GM19035 (cell line): ENCODE results near the gene DNAH14.
"Not testable (repeated sequence)": the region's sequence is repeated elsewhere in the genome, so short reads cannot be mapped to it uniquely, and the experiment has no call there.

Experiments used
- ATAC-seq: cut with Tn5 transposase; IDR thresholded peaks from one replicate; pipeline ENCODE4 v1.9.1; 2021; ENCODE audit not compliant: unreplicated experiment

Gene DNAH14

DNA sequence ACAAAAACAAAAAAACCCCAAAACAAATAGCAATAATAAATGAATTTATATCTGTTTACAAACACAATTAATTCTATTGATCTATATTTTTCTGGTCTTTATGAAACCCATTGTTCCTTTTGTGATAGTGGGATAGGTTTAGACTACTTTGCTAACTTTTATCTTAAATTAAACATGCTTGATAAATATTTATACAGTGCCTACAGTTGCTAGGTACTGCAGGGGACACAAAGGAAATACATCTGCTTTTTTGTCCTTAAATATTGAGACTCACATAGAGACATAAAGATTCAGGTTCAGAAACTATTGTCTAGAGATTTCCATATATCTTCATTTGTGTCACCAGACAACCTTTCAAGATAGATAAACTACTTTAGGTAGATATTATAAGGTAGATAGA lies 8.5 kb upstream of the DNAH14 start:
- no peak for ATAC-seq

DNA sequence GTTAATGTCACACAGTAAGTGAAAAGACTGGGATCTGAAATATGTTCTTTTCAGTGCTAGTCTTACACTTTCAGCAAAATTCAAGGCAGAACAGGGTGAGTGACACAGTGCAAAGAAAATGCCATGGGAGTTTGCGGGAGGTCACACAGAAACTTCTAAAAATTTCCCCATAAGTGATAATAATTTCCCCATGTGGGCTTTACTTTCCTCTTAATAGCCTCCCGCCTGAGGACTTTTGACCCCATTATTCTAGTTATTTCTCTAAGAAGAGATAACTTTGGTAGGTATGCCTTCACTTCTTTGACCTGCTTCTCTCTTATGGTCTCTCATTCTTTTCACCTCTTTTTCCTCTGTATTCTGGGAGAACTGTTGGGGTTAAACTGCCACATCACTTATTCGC lies 8.1 kb upstream of the DNAH14 start:
- ATAC-seq, result no peak

DNA sequence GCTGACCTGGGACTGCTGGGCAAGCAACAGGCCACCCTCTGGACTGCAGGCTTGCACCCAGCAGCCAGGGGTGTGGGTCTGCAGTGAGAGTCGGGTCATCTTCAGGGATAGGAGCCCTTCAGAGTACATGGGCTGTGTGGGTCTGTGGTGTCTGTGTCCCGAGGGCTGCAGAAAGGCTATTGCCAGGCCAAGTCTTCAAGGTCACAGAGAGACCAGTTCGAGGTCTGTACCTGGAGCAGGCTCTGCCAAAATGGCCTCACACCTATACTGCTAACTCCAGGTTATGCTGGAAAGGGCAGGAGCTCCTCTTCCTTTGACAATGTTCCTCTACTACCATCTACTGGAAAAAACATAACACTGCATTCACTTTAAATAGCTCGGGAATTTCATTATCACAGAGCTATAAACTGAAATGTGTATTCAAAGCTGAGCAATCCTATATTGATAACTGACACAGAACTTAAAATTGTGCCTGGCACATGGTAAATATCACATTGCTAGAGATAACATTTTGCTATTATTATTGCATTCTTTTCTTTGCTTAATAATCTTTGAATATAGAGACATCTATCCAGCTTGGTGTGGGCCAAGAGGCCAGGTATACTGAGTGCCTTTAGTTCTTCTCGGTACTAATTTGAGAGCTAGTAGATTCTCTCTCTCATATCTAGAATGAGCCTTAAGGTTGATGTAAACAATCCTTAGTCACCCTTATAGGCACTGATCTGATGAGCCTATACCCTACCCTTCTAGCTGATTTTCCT lies 6.9 kb upstream of the DNAH14 start:
- ATAC-seq, result peak; percentile 72

DNA sequence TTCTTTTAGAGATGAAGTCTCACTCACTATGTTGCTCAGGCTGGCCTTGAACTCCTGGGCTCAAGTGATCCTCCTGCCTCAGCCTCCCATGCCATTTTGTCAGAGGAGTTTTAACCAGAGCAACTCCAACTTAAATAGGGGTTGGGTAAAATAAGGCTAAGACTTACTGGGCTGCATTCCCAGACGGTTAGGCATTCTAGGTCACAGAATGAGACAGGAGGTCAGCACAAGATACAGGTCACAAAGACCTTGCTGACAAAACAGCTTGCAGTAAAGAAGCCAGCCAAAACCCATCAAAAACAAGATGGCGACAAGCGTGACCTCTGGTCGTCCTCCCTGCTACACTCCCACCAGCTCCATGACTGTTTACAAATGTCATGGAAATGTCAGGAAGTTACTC lies 5.7 kb upstream of the DNAH14 start:
- ATAC-seq, result no peak

DNA sequence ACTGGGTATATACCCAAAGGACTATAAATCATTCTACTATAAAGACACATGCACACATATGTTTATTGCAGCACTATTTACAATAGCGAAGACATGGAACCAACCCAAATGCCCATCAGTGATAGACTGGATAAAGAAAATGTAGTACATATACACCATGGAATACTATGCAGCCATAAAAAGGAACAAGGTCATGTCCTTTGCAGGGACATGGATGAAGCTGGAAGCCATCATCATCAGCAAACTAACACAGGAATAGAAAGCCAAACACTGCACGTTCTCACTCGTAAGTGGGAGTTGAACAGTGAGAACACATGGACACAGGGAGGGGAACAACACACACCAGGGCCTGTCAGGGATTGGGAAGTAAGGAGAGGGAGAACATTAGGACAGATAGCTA lies 1.8 kb upstream of the DNAH14 start:
- not testable (repeated sequence) for ATAC-seq

DNA sequence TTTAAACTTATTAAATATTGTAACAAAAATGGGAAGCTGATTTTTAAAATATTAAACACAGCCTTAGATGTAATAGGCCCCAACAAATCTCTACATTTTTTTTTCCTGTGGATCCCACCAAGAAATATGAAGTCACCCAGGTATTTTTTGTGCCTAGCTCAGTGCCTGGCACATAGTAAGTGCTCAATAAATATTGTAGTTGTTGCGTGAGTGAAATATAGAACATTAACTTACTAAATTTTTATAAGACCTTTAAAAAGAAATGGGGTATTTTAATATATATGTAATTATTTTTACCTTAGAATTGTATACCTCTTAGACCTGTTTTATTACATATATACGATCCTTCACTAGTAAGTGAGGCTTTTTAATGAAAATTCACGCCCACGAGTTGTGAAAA lies 569 bp upstream of the DNAH14 start:
- ATAC-seq, result no peak

GRCh38 chr1:224931605-224932004 lies 2.1 kb downstream of the DNAH14 start:
- no peak for ATAC-seq

DNA sequence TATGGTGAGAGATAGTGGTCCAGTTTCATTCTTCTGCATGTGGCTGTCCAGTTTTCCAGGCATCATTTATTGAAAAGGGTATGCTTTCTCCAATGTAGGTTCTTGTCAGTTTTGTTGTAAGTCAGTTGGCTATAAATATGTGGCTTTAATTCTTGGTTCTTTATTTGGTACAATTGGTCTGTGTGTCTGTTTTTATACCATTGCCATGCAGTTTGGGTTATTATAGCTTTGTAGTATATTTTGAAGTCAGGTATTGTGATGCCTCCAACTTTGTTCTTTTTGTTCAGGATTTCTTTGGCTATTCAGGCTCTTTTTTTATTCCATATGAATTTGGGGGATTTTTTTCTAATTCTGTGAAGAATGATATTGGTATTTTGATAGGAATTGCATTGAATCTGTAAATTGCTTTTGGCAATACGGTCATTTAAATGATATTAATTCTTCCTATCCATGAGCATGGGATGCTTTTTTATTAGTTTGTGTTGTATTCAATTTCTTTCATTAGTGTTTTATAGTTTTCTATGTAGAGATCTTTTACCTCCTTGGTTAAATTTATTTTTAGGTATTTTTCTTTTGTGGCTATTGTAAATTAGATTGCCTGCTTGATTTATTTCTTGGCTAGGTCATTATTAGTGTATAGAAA lies 3.3 kb downstream of the DNAH14 start:
- ATAC-seq, result no peak

DNA sequence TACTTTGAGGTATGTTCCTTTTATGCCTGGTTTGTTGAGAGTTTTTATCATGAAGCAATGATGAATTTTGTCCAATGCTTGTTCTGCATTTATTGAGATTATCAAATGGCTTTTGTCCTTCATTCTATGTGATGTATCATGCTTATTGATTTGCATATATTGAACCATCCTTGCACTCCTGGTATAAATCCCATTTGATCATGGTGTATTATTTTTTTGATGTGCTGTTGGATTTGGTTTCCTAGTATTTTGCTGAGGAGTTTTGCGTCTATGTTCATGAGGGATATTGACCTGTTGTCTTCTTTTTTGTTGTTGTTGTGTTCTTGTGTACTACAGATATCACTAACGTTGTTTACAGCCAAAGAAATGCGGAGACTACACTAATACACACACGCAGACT lies 4.1 kb downstream of the DNAH14 start:
- ATAC-seq, result no peak

DNA sequence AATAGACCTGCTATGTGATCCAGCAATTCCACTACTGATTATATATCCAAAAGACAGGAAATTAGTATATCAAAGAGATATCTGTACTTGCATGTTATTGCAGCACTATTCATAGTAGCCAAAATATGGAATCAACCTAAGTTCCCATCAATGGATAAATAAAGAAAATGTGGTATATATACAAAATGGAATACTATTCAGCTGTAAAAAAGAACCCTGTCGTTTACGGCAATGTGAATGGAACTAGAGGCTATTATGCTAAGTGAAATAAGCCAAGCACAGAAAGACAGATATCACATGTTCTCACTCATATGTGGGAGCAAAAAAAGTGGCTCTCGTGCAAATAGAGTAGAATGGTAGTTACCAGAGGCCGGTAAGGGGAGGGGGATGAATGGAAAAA lies 9.2 kb downstream of the DNAH14 start:
- no peak for ATAC-seq

DNA sequence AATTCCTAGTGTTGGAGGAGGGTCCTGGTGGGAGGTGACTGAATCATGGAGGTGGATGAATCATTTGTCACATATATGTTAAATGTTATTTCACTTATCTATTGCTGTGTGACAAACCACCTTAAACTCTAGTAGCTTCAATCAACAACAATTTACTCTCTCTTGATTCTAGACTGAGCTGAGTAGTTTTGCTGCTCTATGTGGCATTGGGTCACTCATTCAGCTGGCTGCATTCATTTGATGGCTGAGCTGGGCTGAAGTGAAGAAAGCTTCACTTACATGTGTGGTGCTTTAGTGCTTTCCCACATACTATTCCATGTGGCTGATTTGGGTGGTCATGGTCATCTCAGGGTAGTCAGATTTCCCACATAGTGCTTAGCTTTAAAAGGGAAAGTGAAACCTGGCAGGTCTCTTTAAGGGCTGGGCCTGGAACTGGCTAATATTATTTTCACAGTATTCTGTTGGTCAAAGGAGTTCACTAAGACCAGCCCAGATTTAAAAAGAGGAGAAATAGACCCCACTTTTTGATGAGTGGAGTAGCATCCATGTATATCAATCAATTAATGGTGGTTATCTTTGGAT lies 10.5 kb downstream of the DNAH14 start:
- ATAC-seq, result no peak

DNA sequence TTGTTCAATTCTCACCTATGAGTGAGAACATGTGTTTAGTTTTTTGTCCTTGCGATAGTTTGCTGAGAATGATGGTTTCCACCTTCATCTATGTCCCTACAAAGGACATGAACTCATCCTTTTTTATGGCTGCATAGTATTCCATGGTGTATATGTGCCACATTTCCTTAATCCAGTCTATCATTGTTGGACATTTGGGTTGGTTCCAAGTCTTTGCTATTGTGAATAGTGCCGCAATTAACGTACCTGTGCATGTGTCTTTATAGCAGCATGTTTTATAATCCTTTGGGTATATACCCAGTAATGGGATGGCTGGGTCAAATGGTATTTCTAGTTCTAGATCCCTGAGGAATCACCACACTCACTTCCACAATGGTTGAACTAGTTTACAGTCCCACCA lies 11.3 kb downstream of the DNAH14 start:
- not testable (repeated sequence) for ATAC-seq

DNA sequence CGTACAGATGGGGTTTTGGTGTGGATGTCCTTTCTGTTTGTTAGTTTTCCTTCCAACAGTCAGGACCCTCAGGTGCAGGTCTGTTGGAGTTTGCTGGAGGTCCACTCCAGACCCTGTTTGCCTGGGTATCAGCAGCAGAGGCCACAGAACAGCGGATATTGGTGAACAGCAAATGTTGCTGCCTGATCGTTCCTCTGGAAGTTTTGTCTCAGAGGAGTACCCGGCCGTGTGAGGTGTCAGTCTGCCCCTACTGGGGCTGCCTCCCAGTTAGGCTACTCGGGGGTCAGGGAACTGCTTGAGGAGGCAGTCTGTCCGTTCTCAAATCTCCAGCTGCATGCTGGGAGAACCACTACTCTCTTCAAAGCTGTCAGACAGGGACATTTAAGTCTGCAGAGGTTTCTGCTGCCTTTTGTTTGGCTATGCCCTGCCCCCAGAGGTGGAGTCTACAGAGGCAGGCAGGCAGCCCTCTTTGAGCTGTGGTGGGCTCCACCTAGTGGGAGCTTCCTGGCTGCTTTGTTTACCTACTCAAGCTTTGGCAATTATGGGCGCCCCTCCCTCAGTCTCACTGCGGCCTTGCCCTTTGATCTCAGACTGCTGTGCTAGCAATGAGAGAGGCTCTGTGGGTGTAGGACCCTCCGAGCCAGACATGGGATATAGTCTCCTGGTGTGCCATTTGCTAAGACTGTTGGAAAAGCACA lies 16.3 kb downstream of the DNAH14 start:
- not testable (repeated sequence) for ATAC-seq

DNA sequence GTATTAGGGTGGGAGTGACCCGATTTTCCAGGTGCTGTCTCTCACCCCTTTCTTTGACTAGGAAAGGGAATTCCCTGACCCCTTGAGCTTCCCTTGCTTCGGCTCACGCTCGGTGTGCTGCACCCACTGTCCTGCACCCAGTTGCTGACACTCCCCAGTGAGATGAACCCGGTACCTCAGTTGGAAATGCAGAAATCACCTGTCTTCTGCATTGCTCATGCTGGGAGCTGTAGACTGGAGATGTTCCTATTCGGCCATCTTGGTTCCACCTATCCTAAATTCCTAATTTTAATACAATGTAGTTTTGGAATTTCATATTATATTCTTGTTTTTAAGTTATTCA lies 16.8 kb downstream of the DNAH14 start:
- not testable (repeated sequence) for ATAC-seq

DNA sequence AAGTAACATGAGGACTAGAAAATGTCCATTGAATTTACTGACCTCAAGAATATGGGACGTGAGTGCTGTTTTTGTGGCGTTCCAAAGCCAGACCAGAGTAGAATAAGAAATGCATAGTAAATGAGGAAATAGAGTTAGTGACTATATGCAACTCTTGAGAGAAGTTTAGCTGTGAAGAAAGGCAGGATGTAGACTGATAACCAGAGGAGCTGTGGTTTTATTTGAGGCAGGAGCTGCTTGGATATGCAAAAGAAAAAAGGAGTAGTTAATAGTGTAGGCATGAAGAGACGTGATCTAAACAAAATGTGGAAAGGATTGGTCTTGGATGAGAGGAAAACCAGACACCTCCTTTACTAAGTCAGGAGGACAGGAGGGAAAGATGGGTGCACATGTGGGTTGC lies 28.2 kb downstream of the DNAH14 start:
- no peak for ATAC-seq

- no peak for ATAC-seq
Observed at GRCh38 chr1:224958490-224958889, 29.0 kb downstream of the DNAH14 start.

DNA sequence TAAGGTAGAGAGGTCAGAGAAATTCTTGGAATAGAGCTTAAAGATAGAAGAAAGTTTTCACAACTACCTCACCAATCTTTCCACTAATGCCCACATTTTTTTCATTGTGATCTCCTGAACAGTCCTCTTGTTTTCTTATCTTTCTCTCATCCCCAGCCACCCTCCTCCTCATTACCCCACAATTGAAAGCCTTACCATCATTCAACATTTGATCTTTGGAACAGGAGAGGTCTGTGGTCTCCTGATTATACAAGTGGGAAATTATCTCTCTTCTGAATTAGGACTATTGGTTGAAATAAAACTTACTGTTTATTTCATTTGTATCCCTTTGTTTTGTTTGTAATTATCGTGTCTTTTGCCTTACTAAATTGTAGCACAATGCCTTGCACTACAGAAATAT lies 29.6 kb downstream of the DNAH14 start:
- no peak for ATAC-seq

DNA sequence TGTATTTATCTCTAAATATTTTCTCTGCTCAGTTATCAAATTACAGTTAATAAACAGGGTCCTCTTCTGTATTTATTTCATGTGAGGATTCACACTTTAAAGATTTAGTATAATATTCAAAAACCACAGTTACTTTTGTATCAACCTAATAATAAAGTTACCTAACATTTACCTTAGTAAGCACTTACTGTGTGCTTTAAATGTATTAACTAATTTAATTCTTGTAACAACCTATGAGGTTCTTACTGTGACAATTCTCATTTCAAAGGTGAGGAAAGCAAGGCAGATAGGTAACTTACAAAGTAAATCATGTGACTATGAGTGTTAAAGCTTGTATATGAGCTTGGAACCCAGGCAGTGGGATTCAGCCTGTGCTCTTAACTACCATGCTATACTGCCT lies 30.2 kb downstream of the DNAH14 start:
- no peak for ATAC-seq

- ATAC-seq, result no peak
Observed at GRCh38 chr1:224980181-224980580, 50.7 kb downstream of the DNAH14 start.

DNA sequence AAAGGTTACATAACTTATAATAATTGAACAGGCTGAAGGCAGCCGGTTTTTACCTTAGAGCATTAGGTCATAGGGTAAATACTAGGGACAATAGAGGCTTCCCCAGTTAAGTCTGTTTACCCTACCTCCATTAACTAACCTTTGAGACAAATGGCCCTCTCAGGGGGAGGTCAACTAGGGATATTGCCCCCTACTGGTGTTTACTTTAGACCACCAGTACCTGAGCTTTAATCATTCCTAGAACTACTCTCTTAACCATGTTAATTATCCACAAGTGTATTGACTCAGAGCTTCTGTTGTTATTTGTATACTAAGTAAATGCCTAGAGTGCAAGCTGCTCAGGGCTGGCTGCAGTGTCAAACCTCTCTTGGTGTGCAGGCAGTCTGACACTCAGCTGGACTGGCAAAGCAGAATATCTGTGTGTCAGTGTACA lies 52.5 kb downstream of the DNAH14 start:
- ATAC-seq, result not testable (repeated sequence)

- ATAC-seq, result no peak
Observed at GRCh38 chr1:224988042-224988441, 58.6 kb downstream of the DNAH14 start.

- no peak for ATAC-seq
Observed at GRCh38 chr1:224989615-224990014, 60.1 kb downstream of the DNAH14 start.
